H1 (cell line): Measurements from ENCODE around the gene INF2. TPM values are rescaled to one million over a fixed set of nuclear protein-coding genes. Genes with fewer than 3 reads are reported as not detected.

Source experiments
- CTCF ChIA-PET: fragments of 300-600 bp; sonication (Branson Sonifier 250); formaldehyde crosslinking; loops from one replicate; lab custom pipeline; 2021; ENCODE audit not compliant: partially characterized antibody; lab: Charles Lee
- POLR2A ChIA-PET: fragments of 300-600 bp; sonication (Branson Sonifier 250); formaldehyde crosslinking; loops from one replicate; lab custom pipeline; 2021; ENCODE audit warnings: inconsistent platforms; ENCODE audit not compliant: partially characterized antibody; lab: Charles Lee
- DNase-seq, 2 experiments: peaks; one replicate each; pipeline versions ENCODE4 v3.0.0 to v3.0.0-alpha.2; 2010 to 2022; ENCODE audit warnings: low spot score in 2 of 2, low read depth in 1 of 2, mixed read lengths in 1 of 2
- FAIRE-seq: peaks from 2 replicates; lab custom pipeline; 2011; peaks lifted over from hg19 to GRCh38; lab: Jason Lieb, UNC
- H2AFZ ChIP-seq: 2 replicates; pipeline ENCODE4 v1.8.1; 2012; ENCODE audit warnings: low read length, inconsistent platforms
- H2AK5ac ChIP-seq: 2 replicates; pipeline ENCODE4 v1.6.1; 2013; ENCODE audit warnings: low read depth, low read length
- H2BK120ac ChIP-seq: replicated peaks from 2 replicates; pipeline ENCODE3; 2013; ENCODE audit warnings: low read depth, low read length, inconsistent platforms
- H2BK12ac ChIP-seq: 2 replicates; pipeline ENCODE4 v1.6.1; 2013; ENCODE audit warnings: low read depth, low read length
- H2BK15ac ChIP-seq: 2 replicates; pipeline ENCODE4 v1.6.1; 2013; ENCODE audit warnings: low read length
- H2BK20ac ChIP-seq: 2 replicates; pipeline ENCODE4 v1.6.1; 2013; ENCODE audit warnings: low read length
- H2BK5ac ChIP-seq: 2 replicates; pipeline ENCODE4 v1.6.1; 2013; ENCODE audit warnings: low read depth, low read length
- H3K14ac ChIP-seq: 2 replicates; pipeline ENCODE4 v1.6.1; 2013; ENCODE audit warnings: inconsistent platforms; ENCODE audit not compliant: insufficient read length
- H3K18ac ChIP-seq: 2 replicates; pipeline ENCODE4 v1.6.1; 2013; ENCODE audit warnings: low read length; ENCODE audit errors: extremely low read depth
- H3K23ac ChIP-seq: 2 replicates; pipeline ENCODE4 v1.6.1; 2013; ENCODE audit warnings: inconsistent platforms; ENCODE audit not compliant: insufficient read length
- H3K23me2 ChIP-seq: 2 replicates; pipeline ENCODE4 v1.6.1; 2013; ENCODE audit warnings: low read depth, low read length
- H3K27ac ChIP-seq: 2 replicates; pipeline ENCODE4 v1.6.1; 2011; ENCODE audit warnings: low read depth, low read length, inconsistent platforms
- H3K27me3 ChIP-seq, 4 experiments: replicated peaks in 1 of 4; 1 replicate in 1 of 4; 2 replicates in 3 of 4; pipeline versions ENCODE4 v1.6.1 to v1.8.1; 2011 to 2013; ENCODE audit warnings: low read length in 3 of 4, mild to moderate bottlenecking in 3 of 4, inconsistent platforms in 2 of 4, mixed read lengths in 2 of 4, moderate library complexity in 1 of 4; ENCODE audit not compliant: control insufficient read depth in 3 of 4, insufficient read depth in 3 of 4; ENCODE audit errors: extremely low read depth in 1 of 4
- H3K36me3 ChIP-seq, 4 experiments: 2 replicates each; pipeline versions ENCODE4 v1.6.1 to v1.8.1; 2011 to 2013; ENCODE audit warnings: mild to moderate bottlenecking in 4 of 4, low read length in 3 of 4, moderate library complexity in 2 of 4, control low read depth in 1 of 4, inconsistent platforms in 1 of 4; ENCODE audit not compliant: insufficient read depth in 4 of 4, control insufficient read depth in 2 of 4
- H3K4ac ChIP-seq: replicated peaks from 2 replicates; pipeline ENCODE3; 2013; ENCODE audit warnings: low read length, low read depth, mixed read lengths, inconsistent platforms; ENCODE audit not compliant: insufficient read length
- H3K4me1 ChIP-seq, 4 experiments: replicated peaks in 1 of 4; 1 replicate in 1 of 4; 2 replicates in 3 of 4; pipeline versions ENCODE4 v1.6.1 to v1.8.1; 2011 to 2013; ENCODE audit warnings: low read length in 3 of 4, inconsistent platforms in 2 of 4, mixed read lengths in 1 of 4; ENCODE audit not compliant: insufficient read depth in 4 of 4, control insufficient read depth in 3 of 4
- H3K4me2 ChIP-seq, 2 experiments: 2 replicates each; pipeline versions ENCODE4 v1.6.1 to v1.8.1; 2011 to 2013; ENCODE audit warnings: low read depth in 2 of 2, low read length in 2 of 2, control low read depth in 1 of 2, inconsistent platforms in 1 of 2, mild to moderate bottlenecking in 1 of 2; ENCODE audit not compliant: insufficient read depth in 1 of 2
- H3K4me3 ChIP-seq, 4 experiments: fragments of 200-600, 300-600 bp in 1 of 4; sonication (generic), shearing (Covaris generic), sonication (Bioruptor Twin) in 1 of 4; 2 replicates each; pipeline versions ENCODE4 v1.5.1 to v1.8.1; 2011 to 2016; ENCODE audit warnings: low read length in 4 of 4, low read depth in 3 of 4, control low read depth in 2 of 4, inconsistent platforms in 2 of 4, mild to moderate bottlenecking in 2 of 4, mixed read lengths in 1 of 4, moderate library complexity in 1 of 4; ENCODE audit not compliant: insufficient read depth in 2 of 4; ENCODE audit errors: extremely low read depth in 1 of 4
- H3K56ac ChIP-seq: replicated peaks from 2 replicates; pipeline ENCODE3; 2013; ENCODE audit warnings: low read depth, mild to moderate bottlenecking, mixed read lengths, low read length, inconsistent platforms; ENCODE audit not compliant: insufficient read length
- H3K79me1 ChIP-seq: 2 replicates; pipeline ENCODE4 v1.6.1; 2013; ENCODE audit warnings: low read depth, low read length, control low read depth
- H3K79me2 ChIP-seq, 2 experiments: 2 replicates each; pipeline versions ENCODE4 v1.6.1 to v1.8.1; 2012 to 2013; ENCODE audit warnings: low read length in 2 of 2, mild to moderate bottlenecking in 2 of 2, inconsistent platforms in 1 of 2; ENCODE audit not compliant: insufficient read depth in 2 of 2, control insufficient read depth in 1 of 2
- H3K9ac ChIP-seq, 4 experiments: replicated peaks in 1 of 4; 1 replicate in 1 of 4; 2 replicates in 3 of 4; pipeline versions ENCODE4 v1.6.1 to v1.8.1; 2011 to 2013; ENCODE audit warnings: low read depth in 3 of 4, low read length in 3 of 4, control low read depth in 2 of 4, mild to moderate bottlenecking in 2 of 4, moderate library complexity in 2 of 4, inconsistent platforms in 1 of 4; ENCODE audit errors: extremely low read depth in 1 of 4
- H3K9me3 ChIP-seq, 2 experiments: 2 replicates each; pipeline versions ENCODE4 v1.6.1 to v1.8.1; 2012 to 2013; ENCODE audit warnings: mild to moderate bottlenecking in 2 of 2, moderate library complexity in 2 of 2, control low read depth in 1 of 2, inconsistent platforms in 1 of 2, low read depth in 1 of 2, low read length in 1 of 2, mixed read lengths in 1 of 2; ENCODE audit not compliant: insufficient read depth in 2 of 2
- H4K20me1 ChIP-seq, 2 experiments: replicated peaks in 1 of 2; 2 replicates each; pipeline versions ENCODE3 to v1.8.1; 2011 to 2013; ENCODE audit warnings: inconsistent platforms in 2 of 2, low read length in 2 of 2, mild to moderate bottlenecking in 1 of 2; ENCODE audit not compliant: insufficient read depth in 2 of 2, control insufficient read depth in 1 of 2
- H4K5ac ChIP-seq: 2 replicates; pipeline ENCODE4 v1.6.1; 2013; ENCODE audit warnings: low read length, low read depth, mixed read lengths, inconsistent platforms; ENCODE audit not compliant: insufficient read length
- H4K8ac ChIP-seq: 2 replicates; pipeline ENCODE4 v1.8.0; 2013; ENCODE audit warnings: mild to moderate bottlenecking, moderate library complexity, low read length, inconsistent platforms; ENCODE audit not compliant: insufficient read depth; ENCODE audit errors: extremely low read depth
- H4K91ac ChIP-seq: replicated peaks from 2 replicates; pipeline ENCODE3; 2013; ENCODE audit warnings: low read length, mixed read lengths, inconsistent platforms; ENCODE audit not compliant: insufficient read length
- CBX5 ChIP-seq: fragments of 300-800, 300-1000 bp; sonication (generic); IDR thresholded peaks from 2 replicates; pipeline ENCODE4 v1.7.1; 2016; ENCODE audit warnings: antibody characterized with exemption, low read length, low read depth
- CREB1 ChIP-seq: IDR thresholded peaks from 2 replicates; pipeline ENCODE4 v1.6.1; 2012; ENCODE audit warnings: inconsistent platforms
- HDAC2 ChIP-seq, 2 experiments: fragments of 300-600 bp in 1 of 2; sonication (generic) in 1 of 2; IDR thresholded peaks; 2 replicates each; pipeline ENCODE4 v1.6.1; 2011 to 2012; ENCODE audit warnings: low read depth in 2 of 2, low read length in 2 of 2, mild to moderate bottlenecking in 2 of 2, moderate library complexity in 2 of 2, borderline replicate concordance in 1 of 2, inconsistent platforms in 1 of 2
- KDM1A ChIP-seq: fragments of 200-600, 300-600 bp; sonication (generic); IDR thresholded peaks from 2 replicates; pipeline ENCODE4 v1.7.1; 2016; ENCODE audit warnings: mild to moderate bottlenecking, low read length, borderline replicate concordance
- MAFK ChIP-seq: IDR thresholded peaks from 2 replicates; pipeline ENCODE4 v1.6.1; 2012; ENCODE audit warnings: low read depth, mild to moderate bottlenecking, improper control_type of control experiment, low read length
- MAX ChIP-seq: IDR thresholded peaks from 2 replicates; pipeline ENCODE4 v1.6.1; 2012; ENCODE audit warnings: inconsistent platforms
- RBBP5 ChIP-seq: IDR thresholded peaks from 2 replicates; pipeline ENCODE4 v1.7.1; 2012; ENCODE audit warnings: low read depth, mild to moderate bottlenecking, inconsistent platforms, low read length, moderate library complexity, borderline replicate concordance
- SIX5 ChIP-seq: IDR thresholded peaks from 2 replicates; pipeline ENCODE4 v1.6.1; 2011; ENCODE audit warnings: mild to moderate bottlenecking, low read depth, low read length
- TAF1 ChIP-seq: IDR thresholded peaks from 2 replicates; pipeline ENCODE4 v1.6.1; 2011; ENCODE audit warnings: mild to moderate bottlenecking, low read depth, low read length
- TAF7 ChIP-seq: optimal IDR thresholded peaks from 2 replicates; pipeline ENCODE3; 2011; ENCODE audit warnings: low read depth, mild to moderate bottlenecking, inconsistent platforms, low read length, moderate library complexity, borderline replicate concordance
- TBP ChIP-seq: IDR thresholded peaks from 2 replicates; pipeline ENCODE4 v1.6.1; 2011; ENCODE audit warnings: low read depth, low read length, improper control_type of control experiment
- WGBS, 2 experiments: shearing (Covaris generic) in 1 of 2; methylation state at CpG; one replicate each; pipeline versions ENCODE4 v1.1.6 to v1.1.7; 2013 to 2015; ENCODE audit warnings: low lambda C conversion rate in 2 of 2, mixed read lengths in 2 of 2, inconsistent platforms in 1 of 2, low coverage in 1 of 2, missing lambda C conversion rate in 1 of 2; ENCODE audit not compliant: insufficient replicate concordance in 2 of 2, insufficient coverage in 1 of 2, insufficient read length in 1 of 2; ENCODE audit errors: extremely low coverage in 1 of 2, missing lambda C conversion rate in 1 of 2; 5-methylcytosine and 5-hydroxymethylcytosine counted together
- polyA plus RNA-seq, 7 experiments: library from polyadenylated mRNA; depleted of rRNA in 3 of 7; stranded (reverse) in 5 of 7; unstranded in 2 of 7; fragments of >200 nt in 5 of 7; fragments of 200-250 nt in 2 of 7; gene quantifications; 1 replicate in 5 of 7; 2 replicates in 1 of 7; 4 replicates in 1 of 7; pipeline versions ENCODE4 v1.2.1 to v1.2.3, GENCODE V29; 2011 to 2013; ENCODE audit warnings: missing spikeins in 2 of 7, mixed read lengths in 2 of 7
- total RNA-seq: library from RNA; stranded (reverse); fragmentation: NEBNext Ultra II Directional; extraction: Animal tissue kit (Norgen Biotek cat#: 25700); gene quantifications from 2 replicates; pipeline ENCODE4 v1.2.1, GENCODE V29; 2021

Gene INF2
- total and polyA plus RNA-seq, 2 of the 8 experiments (the other 6 are each of a cell fraction or from before 2014, with no cell fraction given), result 29.1 to 59.5 TPM

DNA sequence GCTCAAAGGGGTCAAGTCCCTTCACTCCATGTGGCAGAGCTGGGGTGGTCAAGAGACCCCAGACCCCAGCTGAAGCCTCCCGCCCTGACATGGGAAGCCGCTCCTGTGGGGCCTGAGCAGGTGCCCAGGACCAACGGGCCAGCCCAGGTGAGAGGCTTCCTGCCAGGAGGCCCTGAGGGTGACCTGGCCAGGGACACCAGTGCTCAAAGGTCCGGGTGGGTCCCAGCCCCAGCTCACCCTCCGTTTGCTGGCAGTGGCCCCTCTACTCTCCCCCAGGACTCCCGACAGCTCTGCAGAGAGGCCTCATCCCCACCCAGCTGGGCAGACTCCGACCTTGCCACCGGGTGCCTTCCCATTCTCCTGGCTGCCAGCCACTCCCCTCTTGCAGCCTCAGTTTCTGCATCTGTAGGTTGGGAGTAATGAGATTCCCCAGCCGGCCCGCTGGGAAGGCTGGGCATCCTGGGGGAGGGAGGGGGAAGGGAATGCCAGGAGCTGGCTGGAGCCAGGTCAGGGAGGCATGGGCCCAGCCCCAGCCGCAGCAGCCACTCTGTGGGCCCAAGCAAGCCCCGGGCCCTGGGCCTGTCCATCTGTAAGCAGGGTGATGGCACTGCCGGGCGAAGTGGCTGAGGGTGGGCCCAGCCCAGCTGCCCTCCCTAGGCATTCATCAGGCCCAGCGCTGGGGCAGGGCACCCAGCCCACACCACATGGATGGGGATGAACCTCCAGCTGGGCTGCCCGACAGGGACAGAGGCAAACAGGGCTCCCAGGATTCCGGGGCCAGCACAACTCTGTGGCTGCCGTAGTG, 10.3 kb upstream of the INF2 start:
- H3K4ac ChIP-seq, result peak overlapping the region; percentile 94
- H3K56ac ChIP-seq, result no peak overlapping the region
- peak overlapping the region; percentile 98; the same call in 1 of the 2 replicates for H2BK12ac ChIP-seq
- peak overlapping the region; percentile 24 for H2BK120ac ChIP-seq
- H2AFZ ChIP-seq, result no peak overlapping the region
- H3K27me3 ChIP-seq, result peaks cover 0 to 7% (median 0%) of the 10 kb centered on the region in 4 experiments; a peak in 2 of 7 replicates
- peak overlapping the region; percentile 75 for H4K8ac ChIP-seq
- no peak overlapping the region for H2BK20ac ChIP-seq
- POLR2A ChIA-PET, result interaction anchor here (1.1 to 9.8 kb wide), 7 partner anchors 9 to 74 kb away, joined by 4 to 94 read pairs (median 9); partner anchors contain the start of genes INF2 and SIVA1
- H2AK5ac ChIP-seq, result peak overlapping the region; percentile 90; the same call in 1 of the 2 replicates
- no peak overlapping the region for H4K5ac ChIP-seq
- peak overlapping the region; percentile 94; the same call in 1 of the 2 replicates for H2BK5ac ChIP-seq
- no peaks in the 10 kb centered on the region for H3K79me1 ChIP-seq
- H2BK15ac ChIP-seq, result peak overlapping the region; percentile 98; the same call in 1 of the 2 replicates
- H3K9ac ChIP-seq, result no peak overlapping the region
- no peak overlapping the region for H3K27ac ChIP-seq
- no peaks in the 10 kb centered on the region for H3K36me3 ChIP-seq
- peak overlapping the region; percentile 95 for H3K18ac ChIP-seq
- H3K9me3 ChIP-seq, result no peaks in the 10 kb centered on the region
- 78% methylated on average over 16 of the region's 18 CpGs; no CpG with 5 or more reads in 1 of the 2 experiments for WGBS, 2 experiments
- no peaks in the 10 kb centered on the region for H3K79me2 ChIP-seq
- FAIRE-seq, result no peak
- H3K4me2 ChIP-seq, result 0 out of 4 replicates have a peak overlapping the region, but pooled peaks of 1 of the 2 experiments have one; percentile 86
- peaks cover 0 to 4% of the 10 kb centered on the region in 2 experiments for H4K20me1 ChIP-seq
- peaks cover 11 to 71% (median 51%) of the 10 kb centered on the region in 4 experiments for H3K4me1 ChIP-seq
- no peak overlapping the region for H3K14ac ChIP-seq
- H4K91ac ChIP-seq, result peak overlapping the region; percentile 92
- no peak overlapping the region for H3K4me3 ChIP-seq
- H3K23ac ChIP-seq, result no peak overlapping the region
- peak in 1 of 2 experiments; percentile 47 for DNase-seq
- CTCF ChIA-PET, result interaction anchor here (1.0 to 7.2 kb wide), 13 partner anchors 8 to 53 kb away, joined by 3 to 70 read pairs (median 5); partner anchors contain the start of gene ADSS1
- peaks cover 13% of the 10 kb centered on the region; the same call in 1 of the 2 replicates for H3K23me2 ChIP-seq
- TF ChIP-seq MAFK, result no peak
- no peak for TF ChIP-seq TBP
- TF ChIP-seq SIX5, result no peak
- TF ChIP-seq KDM1A, result no peak
- TF ChIP-seq TAF7, result no peak
- no peak for TF ChIP-seq TAF1
- no peak for TF ChIP-seq RBBP5
- no peak for TF ChIP-seq CBX5
- TF ChIP-seq MAX, result no peak
- TF ChIP-seq HDAC2 (IDR thresholded peaks at IDR 0.05; ENCODE audit: borderline replicate concordance in 1 of 2, low read depth in 2 of 2, low read length in 2 of 2), result no peak
- no peak for TF ChIP-seq CREB1
